B cell (primary cell): ENCODE results near the gene NRN1. TPM values are rescaled to one million over a fixed set of nuclear protein-coding genes. Genes with fewer than 3 reads are reported as not detected.
"Not testable (repeated sequence)": the region's sequence is repeated elsewhere in the genome, so short reads cannot be mapped to it uniquely, and the experiment has no call there.

Experiments used
- ATAC-seq: fragments of 200-7000 bp; cut with Tn5 transposase; one replicate; pipeline ENCODE4 v1.10.0; 2021; ENCODE audit warnings: low read depth, mild to moderate bottlenecking, moderate number of reproducible peaks, moderate library complexity
- CTCF ChIA-PET: fragments of 350-600 bp; sonication (Branson Sonifier 250); formaldehyde crosslinking; loops from one replicate; lab custom pipeline; 2021; ENCODE audit warnings: antibody characterized with exemption, inconsistent platforms; lab: Charles Lee
- POLR2A ChIA-PET: fragments of 350-600 bp; sonication (Branson Sonifier 250); formaldehyde crosslinking; loops from one replicate; lab custom pipeline; 2021; ENCODE audit warnings: antibody characterized with exemption; lab: Charles Lee
- DNase-seq: peaks from one replicate; pipeline ENCODE4 v3.0.0; 2013
- H2AFZ ChIP-seq: 2 replicates; pipeline ENCODE4 v1.6.1; 2012; ENCODE audit warnings: mild to moderate bottlenecking, low read depth, low read length; ENCODE audit not compliant: insufficient read depth, poor library complexity, severe bottlenecking
- H3K27ac ChIP-seq, 2 donors: 1 replicate in 1 of 2; 2 replicates in 1 of 2; pipeline ENCODE4 v1.5.1; 2012 to 2013; ENCODE audit warnings: low read length in 2 of 2, mild to moderate bottlenecking in 2 of 2, moderate library complexity in 1 of 2
- H3K27me3 ChIP-seq, 4 experiments: fragments of 200-600 bp in 1 of 4; sonication (generic) in 1 of 4; replicated peaks in 1 of 4; 1 replicate in 2 of 4; 2 replicates in 2 of 4; pipeline versions ENCODE4 v1.6.1 to v1.7.0; 2013 to 2016; ENCODE audit warnings: low read length in 3 of 4, mild to moderate bottlenecking in 2 of 4, mixed read lengths in 1 of 4, moderate library complexity in 1 of 4; ENCODE audit not compliant: insufficient read depth in 4 of 4, control insufficient read depth in 3 of 4; ENCODE audit errors: control extremely low read depth in 1 of 4
- H3K36me3 ChIP-seq, 2 experiments: replicated peaks in 1 of 2; 1 replicate in 1 of 2; 2 replicates in 1 of 2; pipeline versions ENCODE4 v1.6.1 to v1.7.1; 2013; ENCODE audit warnings: low read length in 1 of 2; ENCODE audit not compliant: insufficient read depth in 2 of 2, control insufficient read depth in 1 of 2; ENCODE audit errors: control extremely low read depth in 1 of 2, extremely low read depth in 1 of 2
- H3K4me1 ChIP-seq, 2 donors: fragments of 200-600 bp in 1 of 2; sonication (generic) in 1 of 2; 1 replicate in 1 of 2; 2 replicates in 1 of 2; pipeline versions ENCODE4 v1.5.1 to v1.6.1; 2013 to 2017; ENCODE audit warnings: low read length in 2 of 2; ENCODE audit not compliant: control insufficient read depth in 2 of 2, insufficient read depth in 2 of 2
- H3K4me2 ChIP-seq: replicated peaks from 2 replicates; pipeline ENCODE3; 2012; ENCODE audit warnings: mild to moderate bottlenecking, low read depth, low read length; ENCODE audit not compliant: poor library complexity, severe bottlenecking
- H3K4me3 ChIP-seq, 5 experiments: fragments of 200-600 bp in 1 of 5; sonication (generic) in 1 of 5; 1 replicate in 3 of 5; 2 replicates in 2 of 5; pipeline versions ENCODE4 v1.5.1 to v1.7.0; 2011 to 2016; ENCODE audit warnings: low read length in 4 of 5, mild to moderate bottlenecking in 4 of 5, low read depth in 2 of 5, control low read depth in 1 of 5, moderate library complexity in 1 of 5; ENCODE audit not compliant: insufficient read depth in 1 of 5; ENCODE audit errors: control extremely low read depth in 1 of 5, extremely low read depth in 1 of 5
- H3K79me2 ChIP-seq: fragments of 200-600 bp; sonication (generic); one replicate; pipeline ENCODE4 v1.6.0; 2016; ENCODE audit warnings: low read length; ENCODE audit not compliant: control insufficient read depth, insufficient read depth
- H3K9ac ChIP-seq: fragments of 200-600 bp; sonication (generic); 2 replicates; pipeline ENCODE4 v1.6.1; 2017; ENCODE audit warnings: mild to moderate bottlenecking, low read length, moderate library complexity
- H3K9me3 ChIP-seq, 3 donors: one replicate each; pipeline versions ENCODE4 v1.6.1 to v1.7.1; 2013; ENCODE audit warnings: low read length in 2 of 3; ENCODE audit not compliant: control insufficient read depth in 2 of 3, insufficient read depth in 1 of 3; ENCODE audit errors: control extremely low read depth in 1 of 3
- H4K20me1 ChIP-seq: 2 replicates; pipeline ENCODE4 v1.6.0; 2012; ENCODE audit warnings: mild to moderate bottlenecking, low read length; ENCODE audit not compliant: insufficient read depth, control insufficient read depth, poor library complexity, severe bottlenecking
- H3K27ac Mint-ChIP-seq: one replicate; pipeline ENCODE4 v1.8.0; 2021; ENCODE audit warnings: mixed read lengths
- H3K27me3 Mint-ChIP-seq: one replicate; pipeline ENCODE4 v1.8.0; 2021; ENCODE audit warnings: mixed read lengths
- H3K4me1 Mint-ChIP-seq: one replicate; pipeline ENCODE4 v1.8.0; 2021; ENCODE audit warnings: mixed read lengths
- H3K4me3 Mint-ChIP-seq: one replicate; pipeline ENCODE4 v1.8.0; 2021; ENCODE audit warnings: mixed read lengths
- H3K9me3 Mint-ChIP-seq: one replicate; pipeline ENCODE4 v1.8.0; 2022; ENCODE audit warnings: mixed read lengths; ENCODE audit not compliant: insufficient read depth
- CTCF ChIP-seq: fragments of 200-600 bp; IDR thresholded peaks from one replicate; pipeline ENCODE4 v1.8.0; 2022; ENCODE audit warnings: antibody characterized with exemption, mild to moderate bottlenecking
- EZH2 ChIP-seq: IDR thresholded peaks from 2 replicates; pipeline ENCODE4 v1.6.1; 2012; ENCODE audit warnings: borderline replicate concordance, low read depth, mild to moderate bottlenecking, moderate library complexity, low read length; ENCODE audit not compliant: insufficient read depth, poor library complexity, severe bottlenecking
- WGBS: methylation state at CpG from one replicate; pipeline ENCODE4 v1.1.5; 2013; ENCODE audit warnings: missing lambda C conversion rate; ENCODE audit not compliant: insufficient coverage; 5-methylcytosine and 5-hydroxymethylcytosine counted together
- intact Hi-C: fragments of 100-400 bp; cut with micrococcal nuclease; formaldehyde crosslinking; loops from one replicate; pipeline ENCODE4 v1.10.0; 2022
- polyA plus RNA-seq: library from polyadenylated mRNA; depleted of rRNA; stranded (reverse); fragments of >200 nt; gene quantifications from 2 replicates; pipeline ENCODE4 v1.2.3, GENCODE V29; 2012
- total RNA-seq, 2 donors: library from RNA; stranded (reverse); fragments of 120-200 nt in 1 of 2; gene quantifications; 1 replicate in 1 of 2; 2 replicates in 1 of 2; pipeline versions ENCODE4 v1.2.3 to v1.2.4, GENCODE V29; 2013 to 2022

Gene NRN1
- total and polyA plus RNA-seq, 2 donors (not counting 1 experiment from before 2014, with no cell fraction given): 0.51 TPM; not detected in 1

- Mint-ChIP-seq H3K4me1 (peaks cover 2% of the 10 kb centered on the region), H3K27ac (no peak overlapping the region), H3K27me3 (peaks cover 38% of the 10 kb centered on the region), H3K4me3 (no peak overlapping the region), H3K9me3 (no peaks in the 10 kb centered on the region)
- Histone ChIP-seq H3K27me3 (peaks cover 0 to 3% (median 2%) of the 10 kb centered on the region in 4 experiments), H3K27ac (no peak overlapping the region), H3K36me3 (no peaks in the 10 kb centered on the region), H3K4me3 (no peak overlapping the region), H4K20me1 (no peaks in the 10 kb centered on the region), H3K4me2 (no peak overlapping the region), H3K79me2 (no peaks in the 10 kb centered on the region), H3K4me1 (no peaks in the 10 kb centered on the region), H3K9ac (no peak overlapping the region), H2AFZ (no peak overlapping the region), H3K9me3 (peaks cover 0 to 6% (median 0%) of the 10 kb centered on the region in 3 donors)
- WGBS: 25% methylated on average over 9 of the region's 11 CpGs
- TF ChIP-seq EZH2: no peak
- TF ChIP-seq CTCF: no peak
- DNase-seq: no peak
- no peak for ATAC-seq
- POLR2A ChIA-PET: no interaction called here
- intact Hi-C loops: no loop called here
- CTCF ChIA-PET: interaction anchor here (1.4 kb wide), 1 partner anchor 12 kb away, joined by 3 read pairs; no protein-coding TSS in a partner anchor
Observed at GRCh38 chr6:5968817-5969734, 37.6 kb downstream of the NRN1 start.

- H3K4me1 ChIP-seq, ATAC-seq, H2AFZ ChIP-seq, H3K27ac Mint-ChIP-seq, H3K4me1 Mint-ChIP-seq, H3K4me2 ChIP-seq, H3K4me3 Mint-ChIP-seq, H3K27ac ChIP-seq, H3K79me2 ChIP-seq, H3K9me3 Mint-ChIP-seq, intact Hi-C loops, POLR2A ChIA-PET, H3K27me3 ChIP-seq, H3K9me3 ChIP-seq, H3K36me3 ChIP-seq, H4K20me1 ChIP-seq, H3K9ac ChIP-seq, H3K4me3 ChIP-seq, CTCF ChIA-PET, DNase-seq: not testable (repeated sequence)
- 89% methylated on average over 2 of the region's 3 CpGs for WGBS
- H3K27me3 Mint-ChIP-seq: peaks cover 43% of the 10 kb centered on the region
Observed at GRCh38 chr6:5968036-5968435, 38.7 kb downstream of the NRN1 start.
